ENCODE results near the gene SPATA20.

The SPATA20 gene

DNA sequence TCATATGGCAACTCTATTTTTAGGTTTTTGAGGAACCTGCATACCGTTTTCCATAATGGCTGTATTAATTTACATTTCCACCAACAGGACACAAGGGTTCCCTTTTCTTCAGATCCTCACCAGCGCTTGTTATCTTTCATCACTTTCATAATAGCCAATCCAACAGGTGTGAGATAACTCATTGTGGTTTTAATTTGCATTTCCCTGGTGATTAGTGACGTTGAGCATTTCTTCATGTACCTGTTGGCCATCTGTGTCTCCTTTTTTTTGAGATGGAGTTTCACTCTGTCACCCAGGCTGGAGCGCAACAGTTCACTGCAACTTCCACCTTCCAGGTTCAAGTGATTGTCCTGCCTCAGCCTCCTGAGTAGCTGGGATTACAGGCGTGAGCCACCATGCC, 51.5 kb downstream of the SPATA20 start:
- DNase-seq (ENCODE audit: low read depth in 3 of 3), result no peak

GRCh38 chr17:50599606-50600005, 52.6 kb downstream of the SPATA20 start:
- no peak for DNase-seq (ENCODE audit: low read depth in 3 of 3)

- no peak for DNase-seq (ENCODE audit: low read depth in 3 of 3)
Measured at GRCh38 chr17:50601823-50602375, 54.9 kb downstream of the SPATA20 start.

DNA sequence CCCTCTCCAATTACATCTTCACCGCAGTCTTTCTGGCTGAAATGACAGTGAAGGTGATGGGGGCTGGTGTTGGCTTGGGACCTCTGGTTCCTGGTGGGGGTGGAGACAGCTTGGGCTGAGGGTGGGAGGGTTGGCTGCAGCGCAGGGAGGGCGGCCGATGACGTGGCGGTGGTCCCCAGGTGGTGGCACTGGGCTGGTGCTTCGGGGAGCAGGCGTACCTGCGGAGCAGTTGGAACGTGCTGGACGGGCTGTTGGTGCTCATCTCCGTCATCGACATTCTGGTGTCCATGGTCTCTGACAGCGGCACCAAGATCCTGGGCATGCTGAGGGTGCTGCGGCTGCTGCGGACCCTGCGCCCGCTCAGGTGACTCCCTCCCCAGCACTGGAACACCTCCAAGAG, 55.9 kb downstream of the SPATA20 start:
- DNase-seq (ENCODE audit: low read depth in 3 of 3), result no peak

DNA sequence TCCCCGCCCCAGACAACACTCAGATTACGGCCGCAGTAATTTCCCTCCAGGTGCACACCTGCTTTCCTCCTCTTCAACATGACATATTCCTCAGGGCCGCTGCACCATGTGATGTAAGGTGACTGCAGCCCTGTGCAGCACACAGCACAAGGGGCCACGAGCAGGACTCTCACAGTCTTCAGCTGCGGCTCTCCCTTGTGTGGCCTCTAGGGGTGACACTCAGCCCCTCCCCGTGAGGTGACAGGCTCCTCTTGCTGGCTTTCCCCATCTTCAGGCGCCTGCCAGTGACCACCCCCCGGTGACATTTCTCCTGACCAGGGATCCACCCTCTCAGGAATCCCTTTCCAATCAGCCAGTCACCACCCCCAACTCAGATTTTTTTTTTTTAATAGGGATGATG, 56.4 kb downstream of the SPATA20 start:
- DNase-seq (ENCODE audit: low read depth in 3 of 3), result no peak

- no peak for DNase-seq (ENCODE audit: low read depth in 3 of 3)
Measured at GRCh38 chr17:50604513-50604912, 57.5 kb downstream of the SPATA20 start.

- DNase-seq (ENCODE audit: low read depth in 3 of 3), result no peak
Measured at GRCh38 chr17:50605429-50605828, 58.5 kb downstream of the SPATA20 start.

Measured in stimulated activated CD4-positive, alpha-beta T cell treated with anti-CD3 and anti-CD28 coated beads, TNF-alpha, amount 100 ng/mL, for 48 hours (primary cell).